A549 (cell line): Measurements from ENCODE around the gene SRSF5. TPM values are rescaled to one million over a fixed set of nuclear protein-coding genes. Genes with fewer than 3 reads are reported as not detected.

Experiments
- CBX8 ChIP-seq: fragments of 200-600 bp; sonication (generic); IDR thresholded peaks from 2 replicates; pipeline ENCODE4 v1.6.1; 2016
- CEBPB ChIP-seq, 2 experiments: fragments of >200 bp in 1 of 2; sonication (Bioruptor Twin) in 1 of 2; formaldehyde crosslinking in 1 of 2; IDR thresholded peaks; 2 replicates each; pipeline ENCODE4 v1.6.1; 2012 to 2016
- CTCF ChIP-seq: fragments of >200 bp; sonication (Bioruptor Twin); formaldehyde crosslinking; IDR thresholded peaks from 3 replicates; pipeline ENCODE4 v1.5.1; 2016
- EHMT2 ChIP-seq: fragments of 200-600 bp; sonication (generic); IDR thresholded peaks from 2 replicates; pipeline ENCODE4 v1.6.1; 2016; ENCODE audit warnings: antibody characterized with exemption, low read depth, mild to moderate bottlenecking, moderate library complexity
- FOSL2 ChIP-seq, 2 experiments: fragments of 450-650 bp in 1 of 2; fragments of >200 bp in 1 of 2; sonication (Bioruptor Twin) in 1 of 2; formaldehyde crosslinking; IDR thresholded peaks; 2 replicates each; pipeline versions ENCODE4 v1.5.0 to v1.6.1; 2016 to 2020; ENCODE audit warnings: mild to moderate bottlenecking in 1 of 2, moderate library complexity in 1 of 2
- MAFK ChIP-seq: fragments of 450-650 bp; IDR thresholded peaks from 2 replicates; pipeline ENCODE4 v1.6.1; 2014; ENCODE audit not compliant: partially characterized antibody
- POLR2A ChIP-seq: IDR thresholded peaks from 2 replicates; pipeline ENCODE4 v1.6.1; 2012; ENCODE audit warnings: mild to moderate bottlenecking, low read length
- RCOR1 ChIP-seq: fragments of 150-350 bp; IDR thresholded peaks from 2 replicates; pipeline ENCODE4 v1.6.1; 2014; ENCODE audit warnings: antibody characterized with exemption, low read length, low read depth
- polyA plus RNA-seq, 4 experiments: library from polyadenylated mRNA; depleted of rRNA in 3 of 4; stranded (reverse); fragments of >200 nt; fragmentation: RNase III in 1 of 4; extraction: RNeasy Plus Mini Kit Qiagen cat#74134 plus additional on column Dnase treatment in 1 of 4; gene quantifications; 2 replicates in 3 of 4; 3 replicates in 1 of 4; pipeline ENCODE4 v1.2.3, GENCODE V29; 2011 to 2017
- small RNA-seq, 6 experiments: library from RNA; depleted of rRNA; stranded (forward); fragments of <200 nt; gene quantifications; one replicate each; pipeline ENCODE3, GENCODE V24; 2012

The SRSF5 gene
- polyA plus RNA-seq, 2 of the 4 experiments (the other 2 are of a cell fraction), result 285 to 355 TPM

GRCh38 chr14:69820991-69821390 lies 54.0 kb downstream of the SRSF5 start (continued):
- TF ChIP-seq CEBPB (IDR thresholded peaks at IDR 0.05) (no peak), RCOR1 (no peak), CTCF (no peak), CBX8 (no peak), FOSL2 (IDR thresholded peaks at IDR 0.05) (no peak), FOSL2 (CRISPR knock-in tag; IDR thresholded peaks at IDR 0.05) (no peak), EHMT2 (no peak), MAFK (no peak), POLR2A (no peak)

Small RNAs within 50 kb of the gene (small RNA-seq; reads per million reads assigned to genes)
- gene RF00614, result 0 reads per million in 6 experiments

Other genes starting within 250 kb of the SRSF5 start
- gene CCDC177, start 192.3 kb upstream of the SRSF5 start, polyA plus RNA-seq (2011; rRNA removed), result not detected in 2 replicates
- gene CCDC177, start 192.3 kb upstream of the SRSF5 start, polyA plus RNA-seq (2017; fragmentation: RNase III; extraction: RNeasy Plus Mini Kit Qiagen cat#74134 plus additional on column Dnase treatment), result not detected in 3 replicates
- gene SUSD6, start 155.5 kb upstream of the SRSF5 start, polyA plus RNA-seq (2011; rRNA removed), result 7.0 and 7.9 TPM in 2 replicates
- 4.3 to 4.5 TPM (median 4.5 TPM) in 3 replicates for gene SUSD6, start 155.5 kb upstream of the SRSF5 start, polyA plus RNA-seq (2017; fragmentation: RNase III; extraction: RNeasy Plus Mini Kit Qiagen cat#74134 plus additional on column Dnase treatment)
- gene SLC10A1, start 30.1 kb downstream of the SRSF5 start, polyA plus RNA-seq (2011; rRNA removed), result not detected in 2 replicates
- gene SLC10A1, start 30.1 kb downstream of the SRSF5 start, polyA plus RNA-seq (2017; fragmentation: RNase III; extraction: RNeasy Plus Mini Kit Qiagen cat#74134 plus additional on column Dnase treatment), result not detected in 3 replicates
- 18.4 and 31.8 TPM in 2 replicates for gene SMOC1, start 112.3 kb downstream of the SRSF5 start, polyA plus RNA-seq (2011; rRNA removed)
- 10.0 to 13.3 TPM (median 12.2 TPM) in 3 replicates for gene SMOC1, start 112.3 kb downstream of the SRSF5 start, polyA plus RNA-seq (2017; fragmentation: RNase III; extraction: RNeasy Plus Mini Kit Qiagen cat#74134 plus additional on column Dnase treatment)